GM12892 (cell line): ENCODE data around the gene TEX101.

Experiments used
- DNase-seq: peaks from one replicate; pipeline ENCODE4 v3.0.0; 2011; ENCODE audit not compliant: insufficient read length
- FAIRE-seq: peaks from 2 replicates; lab custom pipeline; 2011; peaks lifted over from hg19 to GRCh38; lab: Jason Lieb, UNC
- POLR2A ChIP-seq: IDR thresholded peaks from 2 replicates; pipeline ENCODE4 v1.6.1; 2011; ENCODE audit warnings: low read depth, low read length, control low read depth
- POLR2AphosphoS5 ChIP-seq: IDR thresholded peaks from 2 replicates; pipeline ENCODE4 v1.6.1; 2011; ENCODE audit warnings: low read depth, low read length, control low read depth
- TAF1 ChIP-seq: IDR thresholded peaks from 2 replicates; pipeline ENCODE4 v1.6.1; 2011; ENCODE audit warnings: low read depth, mild to moderate bottlenecking, control low read depth, low read length, borderline replicate concordance

TEX101 gene

DNA sequence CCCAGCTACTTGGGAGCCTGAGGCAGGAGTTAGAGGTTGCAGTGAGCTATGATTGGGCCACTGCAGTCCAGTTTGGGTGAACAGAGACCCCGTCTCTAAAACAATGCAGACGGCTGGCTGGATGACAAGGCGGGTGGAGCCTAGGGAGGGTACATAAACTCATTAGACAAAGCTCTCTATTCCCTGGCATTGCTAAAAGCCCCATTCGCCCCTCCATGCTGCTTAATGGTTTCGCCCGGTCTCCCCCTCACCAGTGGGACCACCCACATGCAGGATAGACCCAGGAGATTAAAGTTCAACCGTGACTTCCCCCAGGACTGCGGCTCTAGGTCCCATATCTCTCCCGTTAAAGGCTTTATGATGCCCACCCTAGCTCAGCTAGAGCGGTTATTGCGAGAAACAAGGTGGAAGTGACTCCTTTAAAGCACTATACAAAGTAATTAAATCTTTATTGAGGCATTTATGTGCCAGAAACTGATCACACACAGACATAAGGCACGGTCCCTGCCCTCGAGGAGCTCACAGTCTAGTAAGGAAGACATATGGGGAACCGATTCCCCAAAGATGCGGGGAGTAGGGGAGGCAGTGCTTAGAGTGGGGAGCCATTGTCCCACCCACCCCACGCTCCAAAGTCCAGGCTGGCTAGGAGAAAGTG is 45.8 kb downstream of the TEX101 start:
- DNase-seq (no peak), FAIRE-seq (no peak)
- no peak for TF ChIP-seq POLR2AphosphoS5
- no peak for TF ChIP-seq TAF1
- TF ChIP-seq POLR2A: no peak

- DNase-seq (no peak), FAIRE-seq (no peak)
- TF ChIP-seq TAF1: no peak
- no peak for TF ChIP-seq POLR2A
- TF ChIP-seq POLR2AphosphoS5: no peak
Measured at GRCh38 chr19:43461303-43461702, 46.6 kb downstream of the TEX101 start.

- no peak for FAIRE-seq
- DNase-seq: no peak
- TF ChIP-seq TAF1 (no peak), POLR2A (no peak), POLR2AphosphoS5 (no peak)
Measured at GRCh38 chr19:43462383-43462782, 47.7 kb downstream of the TEX101 start.

DNA sequence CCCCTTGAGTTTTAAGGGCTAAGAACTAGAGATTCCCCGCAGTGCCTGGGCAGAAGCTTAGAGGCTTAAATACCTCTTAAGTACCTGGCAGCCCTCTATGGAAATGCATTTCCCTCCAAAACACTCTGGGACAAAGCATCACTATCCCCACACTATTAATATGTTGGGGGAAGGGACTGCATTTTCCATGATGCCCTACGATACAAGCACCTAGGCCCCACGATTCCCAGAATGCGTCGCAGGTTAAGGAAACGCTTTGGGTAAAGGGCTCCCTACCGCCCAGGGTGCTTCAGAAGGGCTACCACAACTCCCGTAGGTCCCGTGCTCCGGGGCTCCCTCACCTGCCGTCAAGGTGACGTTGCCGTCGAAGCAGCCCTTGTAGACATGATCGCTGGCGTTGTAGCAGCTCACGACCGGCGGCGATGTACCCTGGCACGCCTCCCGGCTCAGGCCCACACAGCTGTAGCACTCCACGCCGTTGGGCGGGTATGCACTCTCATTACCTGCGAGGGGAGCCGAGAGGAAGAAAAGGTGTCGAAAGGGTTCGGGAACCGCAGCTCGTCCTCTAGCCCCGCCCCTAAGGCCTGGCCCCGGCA is 48.2 kb downstream of the TEX101 start:
- TF ChIP-seq POLR2AphosphoS5: no peak
- TF ChIP-seq POLR2A: no peak
- no peak for TF ChIP-seq TAF1
- no peak for DNase-seq
- FAIRE-seq: no peak

DNA sequence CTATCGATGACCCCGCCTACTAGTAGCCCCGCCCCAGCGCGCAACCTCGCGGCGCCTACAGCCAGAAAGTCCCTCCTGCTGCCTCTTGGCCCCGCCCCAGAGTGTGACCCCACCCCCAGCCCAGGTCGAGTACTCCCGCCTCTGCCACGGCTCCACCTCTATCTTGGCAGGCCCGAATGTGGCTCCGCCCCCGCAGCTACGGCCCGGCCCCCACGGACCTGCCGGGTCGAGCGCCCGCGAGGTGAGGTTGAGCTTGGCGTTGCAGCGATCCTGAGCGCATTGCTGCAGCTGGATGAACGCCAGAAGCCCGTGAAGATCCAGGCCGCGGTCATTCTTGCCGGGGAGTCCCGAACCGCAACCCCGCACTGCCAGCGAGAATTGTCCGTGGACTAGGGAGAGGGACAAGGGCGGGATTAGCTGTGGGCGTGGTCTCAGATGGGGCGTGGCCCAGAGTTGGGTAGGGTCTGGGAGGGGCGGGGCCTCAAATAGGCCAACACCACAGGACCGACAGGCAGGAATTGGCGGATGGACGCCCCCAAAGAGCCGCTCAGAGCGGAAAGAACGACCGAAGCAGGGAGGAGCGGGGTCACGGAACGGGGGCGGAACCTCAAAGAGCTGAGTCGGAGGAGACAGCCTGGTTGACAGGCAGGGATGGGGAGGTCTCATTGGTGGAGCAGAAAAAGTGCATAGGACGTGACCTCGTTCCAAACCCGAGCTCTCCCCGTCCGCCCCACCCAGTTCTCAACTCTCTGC is 48.9 kb downstream of the TEX101 start:
- no peak for TF ChIP-seq TAF1
- TF ChIP-seq POLR2AphosphoS5: no peak
- TF ChIP-seq POLR2A: no peak
- peak; percentile 92 for FAIRE-seq
- peak; percentile 90 for DNase-seq

GRCh38 chr19:43464134-43464775 is 49.6 kb downstream of the TEX101 start:
- no peak for DNase-seq
- no peak for FAIRE-seq
- no peak for TF ChIP-seq TAF1
- TF ChIP-seq POLR2A: no peak
- no peak for TF ChIP-seq POLR2AphosphoS5

GRCh38 chr19:43465468-43466120 is 50.9 kb downstream of the TEX101 start, which contains the start of gene LYPD3:
Gene LYPD3, minus strand, starts transcription at chr19:43465608. Its CDS starts 37 bp downstream, at chr19:43465571.
- DNase-seq (no peak), FAIRE-seq (no peak)
- TF ChIP-seq POLR2A: no peak
- no peak for TF ChIP-seq POLR2AphosphoS5
- no peak for TF ChIP-seq TAF1

DNA sequence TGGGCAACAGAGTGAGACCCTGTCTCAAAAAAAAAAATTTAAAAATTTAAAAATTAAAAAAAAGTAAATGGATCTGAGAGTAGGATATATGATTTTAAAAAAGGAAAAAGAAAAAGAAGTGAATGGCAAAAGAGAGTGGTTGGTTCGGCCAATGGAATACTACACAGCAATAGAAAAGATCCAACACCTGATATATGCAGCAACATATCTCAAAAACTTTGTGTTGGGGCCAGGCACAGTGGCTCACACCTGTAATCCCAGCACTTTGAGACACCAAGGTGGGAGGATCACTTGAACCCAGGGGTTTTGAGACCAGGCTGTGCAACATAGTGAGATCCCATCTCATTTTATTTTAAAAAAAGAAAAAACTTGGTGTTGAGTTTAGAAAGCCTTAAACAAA is 52.1 kb downstream of the TEX101 start:
- FAIRE-seq (no peak), DNase-seq (no peak)
- no peak for TF ChIP-seq POLR2A
- TF ChIP-seq POLR2AphosphoS5: no peak
- no peak for TF ChIP-seq TAF1

GRCh38 chr19:43467276-43467675 is 52.6 kb downstream of the TEX101 start:
- DNase-seq: no peak
- TF ChIP-seq POLR2A: no peak
- TF ChIP-seq TAF1: no peak
- TF ChIP-seq POLR2AphosphoS5: no peak
- FAIRE-seq: no peak

GRCh38 chr19:43467730-43468129 is 53.0 kb downstream of the TEX101 start:
- DNase-seq: no peak
- no peak for FAIRE-seq
- no peak for TF ChIP-seq POLR2A
- TF ChIP-seq TAF1: no peak
- no peak for TF ChIP-seq POLR2AphosphoS5
